RKO (cell line): ENCODE data around the gene TMEM191B.
"Not testable (repeated sequence)": the region's sequence is repeated elsewhere in the genome, so short reads cannot be mapped to it uniquely, and the experiment has no call there.

ENCODE experiments used
- DNase-seq: peaks from one replicate; pipeline ENCODE4 v3.0.0-alpha.2; 2016; ENCODE audit warnings: low spot score

TMEM191B gene

GRCh38 chr22:18527752-18528596 lies at the start of gene TMEM191B:
Gene TMEM191B, plus strand, starts transcription at chr22:18527802. Its CDS starts 179 bp downstream, at chr22:18527981.
- DNase-seq, result not testable (repeated sequence)

- DNase-seq, result not testable (repeated sequence)
Observed at GRCh38 chr22:18496227-18496626, 31.4 kb upstream of the TMEM191B start.

GRCh38 chr22:18511327-18511726 lies 16.3 kb upstream of the TMEM191B start:
- DNase-seq, result not testable (repeated sequence)

GRCh38 chr22:18512378-18512777 lies 15.2 kb upstream of the TMEM191B start:
- not testable (repeated sequence) for DNase-seq

GRCh38 chr22:18513454-18513853 lies 14.1 kb upstream of the TMEM191B start:
- DNase-seq, result not testable (repeated sequence)

- DNase-seq, result not testable (repeated sequence)
Observed at GRCh38 chr22:18518061-18518460, 9.5 kb upstream of the TMEM191B start, which contains the start of gene GGTLC3. Gene GGTLC3, minus strand, starts transcription at chr22:18518161. Its CDS starts 264 bp downstream, at chr22:18517897.

GRCh38 chr22:18522762-18523161 lies 4.8 kb upstream of the TMEM191B start:
- not testable (repeated sequence) for DNase-seq

- not testable (repeated sequence) for DNase-seq
Observed at GRCh38 chr22:18523328-18523727, 4.3 kb upstream of the TMEM191B start.

GRCh38 chr22:18528597-18529415 lies 1.2 kb downstream of the TMEM191B start:
- peak; percentile 91 for DNase-seq

- DNase-seq, result not testable (repeated sequence)
Observed at GRCh38 chr22:18529416-18530145, 2.0 kb downstream of the TMEM191B start.

- DNase-seq, result not testable (repeated sequence)
Observed at GRCh38 chr22:18533633-18534032, 6.0 kb downstream of the TMEM191B start.

GRCh38 chr22:18534315-18534714 lies 6.7 kb downstream of the TMEM191B start:
- not testable (repeated sequence) for DNase-seq

GRCh38 chr22:18539994-18540393 lies 12.4 kb downstream of the TMEM191B start:
- peak; percentile 0 for DNase-seq

GRCh38 chr22:18543400-18543799 lies 15.8 kb downstream of the TMEM191B start:
- not testable (repeated sequence) for DNase-seq

- not testable (repeated sequence) for DNase-seq
Observed at GRCh38 chr22:18544615-18545014, 17.0 kb downstream of the TMEM191B start.

- DNase-seq, result not testable (repeated sequence)
Observed at GRCh38 chr22:18549458-18550179, 22.0 kb downstream of the TMEM191B start.

- DNase-seq, result not testable (repeated sequence)
Observed at GRCh38 chr22:18551046-18551445, 23.4 kb downstream of the TMEM191B start.

GRCh38 chr22:18552839-18553597 lies 25.4 kb downstream of the TMEM191B start:
- not testable (repeated sequence) for DNase-seq

GRCh38 chr22:18554280-18555256 lies 27.0 kb downstream of the TMEM191B start:
- not testable (repeated sequence) for DNase-seq
